ENCODE data around the gene ADAM10.
"Not testable (repeated sequence)": the region's sequence is repeated elsewhere in the genome, so short reads cannot be mapped to it uniquely, and the experiment has no call there.

Gene ADAM10

DNA sequence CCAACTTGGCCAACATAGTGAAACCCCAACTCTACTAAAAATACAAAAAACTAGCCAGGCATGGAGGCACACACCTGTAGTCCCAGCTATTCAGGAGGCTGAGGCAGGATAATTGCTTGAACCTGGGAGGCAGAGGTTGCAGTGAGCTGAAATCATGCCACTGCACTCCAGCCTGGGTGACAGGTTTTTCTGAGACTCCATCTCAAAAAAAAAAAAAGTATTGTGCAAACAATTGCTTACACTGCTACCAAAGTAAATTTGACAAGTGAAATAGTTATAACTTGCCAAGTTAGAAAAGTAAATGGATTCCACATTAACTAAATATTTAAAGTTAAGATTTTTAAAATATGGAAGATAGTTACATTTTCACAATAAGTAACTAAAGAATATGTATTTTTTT is 129.2 kb downstream of the ADAM10 start:
- not testable (repeated sequence) for DNase-seq

DNA sequence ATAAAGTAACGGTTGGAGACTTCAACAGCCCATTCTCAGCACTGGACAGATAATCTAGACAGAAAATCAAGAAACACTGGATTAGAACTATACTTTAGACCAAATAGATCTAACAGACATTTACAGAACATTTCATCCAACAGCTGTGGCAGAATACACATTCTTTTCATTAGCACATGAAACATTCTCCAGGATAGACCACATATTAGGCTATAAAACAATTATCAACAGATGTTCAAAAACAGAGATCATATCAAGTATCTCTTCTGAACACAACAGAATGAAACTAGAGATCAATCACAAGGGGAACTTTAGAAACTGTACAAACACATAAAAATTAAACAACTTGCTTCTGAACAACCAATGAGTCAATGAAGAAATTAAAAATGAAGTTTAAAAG is 133.3 kb downstream of the ADAM10 start:
- DNase-seq: no peak

- DNase-seq: no peak
Measured at GRCh38 chr15:58611731-58612676, 137.5 kb downstream of the ADAM10 start.

DNA sequence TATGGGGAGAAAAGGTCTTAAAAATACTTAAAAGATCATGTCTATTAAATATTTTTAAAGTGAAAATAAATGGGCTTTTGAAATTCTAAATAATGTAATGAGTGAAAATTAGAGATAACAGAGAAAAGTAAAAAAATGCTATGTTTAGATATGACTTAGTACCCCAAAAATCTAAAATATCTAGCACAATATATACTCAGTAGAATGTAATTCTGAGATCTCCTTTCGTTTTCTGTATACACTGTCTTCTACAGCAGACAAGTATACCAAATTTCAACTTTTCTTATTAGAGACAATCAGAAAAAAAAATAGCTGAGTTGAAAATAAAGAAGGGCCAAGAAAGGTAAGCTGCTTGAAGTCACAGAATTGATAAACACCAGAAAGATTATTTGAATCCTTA is 140.8 kb downstream of the ADAM10 start:
- DNase-seq: no peak

DNA sequence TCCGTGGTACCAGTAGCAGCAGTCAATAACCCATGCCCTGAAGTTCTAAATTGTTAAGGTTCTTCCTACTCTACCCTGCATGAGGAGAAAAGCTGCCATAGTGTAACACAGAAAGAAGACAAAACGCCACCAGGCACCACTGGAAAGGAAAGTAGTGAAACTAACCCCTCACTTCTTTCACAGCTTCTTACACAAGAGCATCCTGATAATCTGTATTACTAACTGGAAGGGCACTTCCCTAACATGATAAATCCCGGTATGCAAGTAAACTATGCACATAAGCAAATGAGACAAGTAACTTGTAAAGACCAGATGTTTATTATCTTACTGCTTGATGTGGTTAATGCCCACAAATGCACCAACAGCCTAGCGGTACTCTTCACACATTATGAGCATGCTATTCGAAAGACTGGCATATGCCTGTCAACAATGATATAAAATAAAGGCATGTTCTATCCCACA is 141.3 kb downstream of the ADAM10 start:
- DNase-seq: no peak

GRCh38 chr15:58606577-58607080 is 142.9 kb downstream of the ADAM10 start:
- no peak for DNase-seq

GRCh38 chr15:58605931-58606530 is 143.5 kb downstream of the ADAM10 start:
- no peak for DNase-seq

DNA sequence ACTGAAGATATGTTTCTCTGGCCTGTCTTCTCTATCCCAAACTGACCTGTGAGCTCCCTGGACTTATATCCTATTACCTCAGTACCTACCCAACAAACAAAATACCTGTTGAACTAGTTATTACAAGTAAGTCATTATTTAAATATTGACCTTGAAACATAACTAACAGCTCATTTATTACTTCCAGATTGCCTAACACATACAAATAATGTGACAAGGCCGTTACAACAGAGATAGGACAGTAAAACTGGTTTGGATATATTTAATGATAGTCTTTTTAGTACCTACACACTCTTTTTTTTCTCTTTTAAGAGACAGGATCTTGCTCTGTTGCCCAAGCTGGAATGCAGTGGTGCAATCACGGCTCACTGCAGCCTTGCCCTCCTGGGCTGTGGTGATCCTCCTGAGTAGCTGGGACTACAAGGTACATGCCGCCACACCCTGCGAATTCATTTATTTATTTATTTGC is 145.0 kb downstream of the ADAM10 start:
- DNase-seq: no peak

- not testable (repeated sequence) for DNase-seq
Measured at GRCh38 chr15:58603927-58604326, 145.6 kb downstream of the ADAM10 start.

GRCh38 chr15:58602823-58603222 is 146.7 kb downstream of the ADAM10 start:
- no peak for DNase-seq

DNA sequence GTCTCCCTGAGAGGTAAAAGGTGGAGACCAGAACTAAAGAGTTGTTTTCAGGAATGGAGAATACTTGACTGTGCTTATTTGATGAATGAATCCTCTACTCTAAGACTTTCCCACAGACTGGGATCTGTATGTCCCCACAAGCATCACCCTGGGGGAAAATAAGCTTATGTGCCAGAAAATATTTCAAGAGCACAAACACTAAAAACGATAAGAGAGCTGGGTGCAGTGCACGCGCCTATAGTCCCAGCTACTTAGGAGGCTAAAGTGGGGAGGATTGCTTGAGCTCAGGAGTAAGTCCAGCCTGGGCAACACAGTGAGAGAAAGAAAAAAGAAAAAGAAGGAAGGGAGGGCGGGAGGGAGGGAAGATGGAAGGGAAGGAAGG is 150.7 kb downstream of the ADAM10 start:
- DNase-seq: no peak

DNA sequence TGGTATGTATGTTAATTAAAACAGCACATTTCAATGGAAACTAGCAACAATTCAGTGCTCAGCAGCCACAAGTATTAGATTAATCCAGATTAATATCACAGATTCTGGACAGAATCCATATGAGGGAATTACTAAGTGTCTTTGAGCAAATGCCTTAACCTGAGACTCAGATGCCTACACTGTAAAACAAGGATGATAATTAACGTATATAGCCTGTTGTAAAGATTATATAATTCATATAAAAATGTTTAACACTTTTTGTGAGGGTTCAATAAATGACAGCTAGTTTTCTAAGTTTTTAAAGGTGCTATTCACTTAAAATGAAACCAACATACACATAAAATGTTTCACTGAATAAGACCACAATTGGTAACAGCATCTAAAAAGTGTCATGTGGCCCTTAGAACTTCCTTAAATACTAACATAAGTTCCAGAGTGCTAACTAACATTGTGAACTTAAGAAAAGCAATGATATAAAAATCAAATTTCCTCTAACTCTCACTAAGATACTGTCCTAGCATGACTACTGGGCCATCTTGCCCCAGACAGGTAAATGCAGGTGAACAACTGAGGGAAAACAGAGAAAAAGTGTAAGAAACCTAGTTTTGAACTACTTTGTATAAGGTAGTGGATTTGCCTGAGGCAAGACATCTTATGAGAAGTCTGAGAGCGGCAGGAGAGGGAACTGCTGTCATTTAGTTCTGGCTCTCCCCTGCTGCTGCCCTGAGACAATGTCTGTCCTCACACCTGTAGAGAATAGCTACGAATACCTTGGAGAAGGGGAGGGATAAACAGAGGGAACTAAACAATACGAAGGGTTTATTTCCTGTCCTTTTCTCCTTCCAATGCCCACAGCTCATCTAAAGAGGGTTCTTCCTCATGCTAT is 151.3 kb downstream of the ADAM10 start:
- no peak for DNase-seq

- no peak for DNase-seq
Measured at GRCh38 chr15:58595516-58596263, 153.8 kb downstream of the ADAM10 start.

DNA sequence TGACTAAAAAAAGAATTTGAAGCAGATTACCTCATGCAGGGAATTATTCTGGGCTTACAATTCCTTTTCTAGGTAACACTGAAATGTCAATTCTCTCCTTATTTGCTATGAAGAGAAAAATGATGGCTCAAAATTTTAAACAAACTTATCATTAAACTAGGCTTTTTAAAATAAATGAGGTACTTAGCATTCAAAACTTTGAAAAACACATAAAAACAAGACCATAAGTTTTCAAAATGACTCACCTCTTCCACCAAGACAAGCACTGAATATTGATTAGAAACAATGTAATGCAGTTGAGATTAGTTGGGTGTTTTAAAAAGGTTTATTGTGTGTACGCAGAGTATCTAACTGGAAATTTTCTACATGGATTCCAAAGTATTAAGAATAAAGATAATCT is 154.6 kb downstream of the ADAM10 start:
- DNase-seq: no peak

DNA sequence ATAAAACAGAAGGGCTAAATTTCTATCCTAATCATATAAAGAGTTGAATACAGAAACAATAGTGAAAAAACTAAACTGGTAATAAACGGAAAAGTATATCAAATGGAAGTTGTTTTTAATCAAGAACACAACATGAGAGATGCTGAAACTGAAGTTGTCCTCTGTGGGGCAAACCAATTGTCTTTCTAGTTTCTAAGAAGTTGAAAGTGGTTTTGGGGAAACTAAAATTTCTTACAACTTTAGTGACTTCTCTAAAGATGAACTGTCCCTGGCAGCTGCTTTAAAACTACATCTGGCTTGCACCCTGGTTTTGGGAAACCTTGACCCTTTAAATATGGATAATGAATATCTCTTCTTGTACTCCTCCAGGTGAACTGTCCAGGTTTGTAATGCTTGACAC is 155.6 kb downstream of the ADAM10 start:
- DNase-seq: no peak

DNA sequence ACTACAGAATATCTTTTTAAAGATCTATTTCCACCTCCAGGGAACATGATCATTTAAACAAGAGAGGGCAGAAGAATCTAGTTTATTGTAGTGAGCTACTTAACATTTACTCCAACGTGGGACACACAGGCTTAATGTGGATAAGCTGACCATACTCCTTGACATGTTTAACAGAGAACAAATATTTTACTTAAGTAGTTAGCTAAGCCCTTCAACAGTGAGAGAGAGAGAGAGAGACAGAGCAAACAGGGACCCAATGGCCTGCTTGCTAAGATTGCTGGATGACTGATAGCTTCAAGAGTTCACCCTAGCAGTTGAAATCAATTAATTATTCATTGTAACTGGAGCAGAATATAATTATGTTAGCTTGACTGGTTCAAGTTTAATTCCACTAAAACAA is 158.6 kb downstream of the ADAM10 start:
- DNase-seq: no peak

DNA sequence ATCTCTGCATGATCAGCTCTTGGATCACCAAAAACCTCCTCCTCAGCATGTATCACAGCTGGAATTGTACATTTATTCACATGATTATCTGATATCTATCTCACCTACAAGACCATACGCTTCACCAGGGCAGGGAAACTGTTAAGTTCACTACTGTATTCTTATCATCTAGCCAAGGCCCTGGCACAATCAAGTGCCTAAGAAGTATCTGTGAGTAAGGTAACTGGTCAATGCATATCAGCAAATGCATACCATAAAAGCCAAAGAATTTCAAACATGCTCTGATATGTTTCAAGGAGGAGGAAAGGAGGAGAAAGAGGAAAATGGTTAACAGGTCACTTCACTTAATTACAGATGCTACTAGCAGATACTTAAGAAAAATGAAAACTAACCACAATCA is 159.3 kb downstream of the ADAM10 start:
- no peak for DNase-seq

DNA sequence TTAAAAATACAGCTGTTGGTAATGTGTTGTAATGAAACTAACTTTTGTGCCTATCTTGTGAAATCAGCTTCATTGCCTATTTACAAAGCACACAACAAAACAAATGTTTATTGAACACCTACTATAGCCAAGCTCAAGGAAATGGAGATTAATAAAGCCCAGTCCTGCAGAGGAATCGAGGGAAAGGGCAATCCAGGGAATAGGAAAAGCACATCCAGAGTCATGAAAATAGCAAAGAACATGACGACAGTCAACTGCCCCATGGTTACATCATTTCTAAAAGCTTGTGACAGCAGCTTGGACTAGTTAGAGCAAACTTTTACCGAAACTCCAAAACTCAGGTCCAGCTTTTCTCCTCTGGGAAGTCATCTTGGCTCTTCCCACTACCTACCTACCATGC is 160.5 kb downstream of the ADAM10 start:
- no peak for DNase-seq

- no peak for DNase-seq
Measured at GRCh38 chr15:58588096-58588495, 161.4 kb downstream of the ADAM10 start.

DNA sequence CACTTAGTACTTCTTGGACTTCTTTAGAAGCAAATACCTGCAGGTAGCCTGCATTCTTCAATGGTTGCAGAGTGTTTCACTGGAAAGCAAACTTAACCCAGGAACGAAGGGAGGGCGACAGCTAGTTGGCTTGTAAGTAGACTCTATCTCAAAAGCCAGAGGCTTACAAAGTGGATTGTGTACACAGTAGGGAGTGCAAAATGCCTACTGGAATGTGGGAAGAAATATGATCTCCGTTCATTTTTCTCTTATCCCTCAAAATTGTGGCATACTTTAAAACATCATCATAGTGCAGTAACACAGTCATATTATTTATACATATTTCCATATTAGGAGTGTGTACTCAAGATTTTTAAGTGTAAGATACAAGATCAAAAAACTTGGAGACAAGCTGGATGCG is 162.0 kb downstream of the ADAM10 start:
- DNase-seq: no peak

Measured in amygdala (tissue), 56 donors.